OCI-M1 (cell line): ENCODE results near the gene KIF1B.
"Not testable (repeated sequence)": the region's sequence is repeated elsewhere in the genome, so short reads cannot be mapped to it uniquely, and the experiment has no call there.

Experiments used
- DNase-seq: peaks from one replicate; lab custom pipeline; 2025; lab: John Stamatoyannopoulos, UW

Gene KIF1B

GRCh38 chr1:10426535-10426848, 216.1 kb downstream of the KIF1B start:
- DNase-seq = not testable (repeated sequence)

DNA sequence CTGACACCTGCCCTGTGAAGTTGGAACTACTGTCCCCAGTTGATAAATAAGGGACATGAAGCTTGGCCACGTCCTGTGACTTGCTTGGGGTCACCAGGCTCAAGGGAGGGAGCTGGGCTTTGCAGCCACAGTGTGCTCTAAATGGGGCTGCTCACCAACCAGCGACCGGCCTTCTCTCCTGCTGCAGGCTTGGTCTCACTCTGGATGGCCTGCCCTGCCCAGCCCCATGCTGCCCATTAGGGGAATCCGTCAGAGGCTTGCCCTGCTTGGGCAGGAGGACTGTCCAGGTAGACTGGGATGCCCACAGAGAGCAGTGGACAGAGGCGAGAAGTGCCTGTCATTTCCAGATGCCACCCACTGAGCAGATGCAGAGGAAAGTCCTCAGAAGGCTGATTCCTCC, 218.6 kb downstream of the KIF1B start:
- no peak for DNase-seq

DNA sequence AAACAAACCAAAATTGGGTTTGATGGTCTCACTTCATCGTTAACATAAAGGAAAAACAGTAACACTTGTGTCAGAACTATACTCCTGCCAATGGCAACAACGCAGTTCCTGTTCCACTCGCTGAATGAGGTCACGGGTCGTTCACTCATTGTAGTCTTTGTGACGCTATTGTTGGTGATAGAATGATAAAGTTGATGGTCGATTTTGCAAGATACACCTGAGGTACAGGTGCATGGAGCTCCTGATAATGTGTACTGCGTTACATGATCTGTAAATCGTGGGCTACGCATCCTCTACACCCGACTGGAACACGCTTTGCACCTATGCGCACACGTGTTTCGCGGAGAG, 219.5 kb downstream of the KIF1B start:
- no peak for DNase-seq

- peak; percentile 96 for DNase-seq
These were observed 220.1 kb downstream of the KIF1B start, which contains the start of gene CENPS for GRCh38 chr1:10430216-10431069. TSS of gene CENPS (plus strand) at chr1:10430433. CDS start at chr1:10430518, 85 bp downstream.
